Panc1 (cell line): ENCODE measurements around the gene TMEM106A. TPM values are rescaled to one million over a fixed set of nuclear protein-coding genes. Genes with fewer than 3 reads are reported as not detected.
"Not testable (repeated sequence)": the region's sequence is repeated elsewhere in the genome, so short reads cannot be mapped to it uniquely, and the experiment has no call there.

Experiments used
- ATAC-seq: fragments of 200-7000 bp; cut with Tn5 transposase; 2 replicates; pipeline ENCODE4 v1.9.1; 2020; ENCODE audit warnings: mild to moderate bottlenecking, moderate library complexity
- Bru-seq: library from RNA; stranded (reverse); fragments of 400-500 nt; gene quantifications from one replicate; lab custom pipeline; 2021; lab: Mats Ljungman, UMichigan
- BruChase-seq, 2 experiments: library from RNA; stranded (reverse); fragments of 400-500 nt; gene quantifications; one replicate each; lab custom pipeline; 2021; lab: Mats Ljungman, UMichigan
- BruUV-seq: library from RNA; stranded (reverse); fragments of 400-500 nt; replicated peaks from 2 replicates; lab custom pipeline; 2021; lab: Mats Ljungman, UMichigan
- CTCF ChIA-PET: fragments of 300-600 bp; sonication (Branson Sonifier 250); formaldehyde crosslinking; loops from one replicate; lab custom pipeline; 2022; ENCODE audit warnings: antibody characterized with exemption; lab: Charles Lee
- POLR2A ChIA-PET: fragments of 300-600 bp; sonication (Branson Sonifier 250); formaldehyde crosslinking; loops from one replicate; lab custom pipeline; 2022; ENCODE audit warnings: antibody characterized with exemption; lab: Charles Lee
- DNase-seq: peaks from one replicate; pipeline ENCODE4 v3.0.0-alpha.2; 2010; ENCODE audit warnings: low read depth, low spot score
- H3K27ac ChIP-seq: 2 replicates; pipeline ENCODE4 v1.5.1; 2011; ENCODE audit warnings: mild to moderate bottlenecking, low read length, inconsistent platforms
- H3K27me3 ChIP-seq: fragments of 200-500 bp; sonication (Bioruptor generic); 2 replicates; pipeline ENCODE4 v1.6.0; 2014; ENCODE audit warnings: low read length, inconsistent platforms; ENCODE audit not compliant: control insufficient read depth, insufficient read depth
- H3K36me3 ChIP-seq: fragments of 200-500 bp; sonication (Bioruptor generic); 2 replicates; pipeline ENCODE4 v1.5.1; 2014; ENCODE audit warnings: inconsistent platforms, mild to moderate bottlenecking, low read length, moderate library complexity; ENCODE audit not compliant: control insufficient read depth, insufficient read depth
- H3K4me1 ChIP-seq: 2 replicates; pipeline ENCODE4 v1.5.1; 2011; ENCODE audit warnings: inconsistent platforms, mild to moderate bottlenecking, low read length, moderate library complexity; ENCODE audit not compliant: control insufficient read depth, insufficient read depth
- H3K4me3 ChIP-seq, 2 experiments: 2 replicates each; pipeline ENCODE4 v1.5.1; 2011 to 2012; ENCODE audit warnings: low read depth in 2 of 2, low read length in 2 of 2, mild to moderate bottlenecking in 2 of 2, inconsistent platforms in 1 of 2, moderate library complexity in 1 of 2
- H3K9me3 ChIP-seq: fragments of 200-500 bp; sonication (Bioruptor generic); 2 replicates; pipeline ENCODE4 v1.5.1; 2014; ENCODE audit warnings: low read depth, mild to moderate bottlenecking, inconsistent platforms, low read length, moderate library complexity; ENCODE audit not compliant: control insufficient read depth, insufficient read depth
- POLR2AphosphoS5 ChIP-seq: IDR thresholded peaks from 2 replicates; pipeline ENCODE4 v1.6.1; 2012; ENCODE audit warnings: mild to moderate bottlenecking, low read depth, low read length, moderate library complexity
- REST ChIP-seq, 2 experiments: IDR thresholded peaks; 2 replicates each; pipeline ENCODE4 v1.6.1; 2011 to 2012; ENCODE audit warnings: low read depth in 2 of 2, control low read depth in 1 of 2, low read length in 1 of 2, mild to moderate bottlenecking in 1 of 2, moderate library complexity in 1 of 2; ENCODE audit not compliant: insufficient read depth in 1 of 2
- SIN3A ChIP-seq: IDR thresholded peaks from 2 replicates; pipeline ENCODE4 v1.6.1; 2012; ENCODE audit warnings: low read depth, mild to moderate bottlenecking, low read length, moderate library complexity, borderline replicate concordance; ENCODE audit not compliant: insufficient read depth
- in situ Hi-C: cut with HindIII; loops from 2 replicates; pipeline ENCODE4 v1.10.0; 2016; ENCODE audit warnings: low sequenced_read_pairs, low pct_unique_long_range_greater_than_20kb
- intact Hi-C: fragments of 100-400 bp; cut with micrococcal nuclease; formaldehyde crosslinking; loops from one replicate; pipeline ENCODE4 v1.10.0; 2022; ENCODE audit not compliant: unreplicated experiment
- long read RNA-seq: library from polyadenylated mRNA; unstranded; transcript quantifications from one replicate; pipeline ENCODE4 v2.0.0, GENCODE V29; 2021; ENCODE audit not compliant: unreplicated experiment
- polyA plus RNA-seq: library from polyadenylated mRNA; unstranded; fragments of >200 nt; gene quantifications from one replicate; pipeline ENCODE4 v1.2.1, GENCODE V29; 2012; ENCODE audit warnings: missing spikeins; ENCODE audit not compliant: insufficient read length
- total RNA-seq: library from RNA; stranded (reverse); gene quantifications from one replicate; pipeline ENCODE4 v1.2.1, GENCODE V29; 2021; ENCODE audit not compliant: unreplicated experiment

Gene TMEM106A, protein sequence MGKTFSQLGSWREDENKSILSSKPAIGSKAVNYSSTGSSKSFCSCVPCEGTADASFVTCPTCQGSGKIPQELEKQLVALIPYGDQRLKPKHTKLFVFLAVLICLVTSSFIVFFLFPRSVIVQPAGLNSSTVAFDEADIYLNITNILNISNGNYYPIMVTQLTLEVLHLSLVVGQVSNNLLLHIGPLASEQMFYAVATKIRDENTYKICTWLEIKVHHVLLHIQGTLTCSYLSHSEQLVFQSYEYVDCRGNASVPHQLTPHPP
- total RNA-seq (3.5 TPM), Bru-seq, nascent RNA (percentile 58 among the genes with signal in this experiment), BruChase-seq, experiment 1, labeled RNA remaining after a 2-hour chase (percentile 61 among the genes with signal in this experiment), BruChase-seq, experiment 2, labeled RNA remaining after a 6-hour chase (percentile 63 among the genes with signal in this experiment)
- 0.84 TPM for polyA plus RNA-seq
- long read RNA-seq, partial matches to known transcripts: 1 of 2 reads
- long read RNA-seq, other reads (novel, unspliced or antisense): 1 of 2 reads

GRCh38 chr17:43211480-43212402, at the start of gene TMEM106A:
Gene TMEM106A, plus strand, starts transcription at chr17:43211875. Its CDS starts 1,167 bp downstream, at chr17:43213042.
- peaks cover 11% of the 10 kb centered on the region for H3K4me1 ChIP-seq
- intact Hi-C loops: no loop called here
- ChIA-PET POLR2A (interaction anchor here (0.5 to 0.7 kb wide), 2 partner anchors 82 to 104 kb away, joined by 3 to 4 read pairs; no protein-coding TSS in a partner anchor), CTCF (interaction anchor here (0.5 kb wide), 1 partner anchor 40 kb away, joined by 3 read pairs; no protein-coding TSS in a partner anchor)
- H3K36me3 ChIP-seq: no peaks in the 10 kb centered on the region; the same call in 1 of the 2 replicates
- in situ Hi-C loops: no loop called here
- no peaks in the 10 kb centered on the region for H3K9me3 ChIP-seq
- TF ChIP-seq SIN3A: 0 out of 2 replicates have a peak, but pooled peaks have one; percentile 40
- TF ChIP-seq POLR2AphosphoS5: peak; percentile 66; the same call in 1 of the 2 replicates
- TF ChIP-seq REST (IDR thresholded peaks at IDR 0.05; ENCODE audit: insufficient read depth in 1 of 2, low read depth in 2 of 2, low read length in 1 of 2): no peak
- H3K27ac ChIP-seq: peak within 1 kb of the TSS; percentile 90
- BruUV-seq: no TSS peak
- DNase-seq (no peak), ATAC-seq (peak; percentile 96)
- H3K27me3 ChIP-seq: no peaks in the 10 kb centered on the region
- H3K4me3 ChIP-seq: peak within 1 kb of the TSS; percentile 52 to 74

DNA sequence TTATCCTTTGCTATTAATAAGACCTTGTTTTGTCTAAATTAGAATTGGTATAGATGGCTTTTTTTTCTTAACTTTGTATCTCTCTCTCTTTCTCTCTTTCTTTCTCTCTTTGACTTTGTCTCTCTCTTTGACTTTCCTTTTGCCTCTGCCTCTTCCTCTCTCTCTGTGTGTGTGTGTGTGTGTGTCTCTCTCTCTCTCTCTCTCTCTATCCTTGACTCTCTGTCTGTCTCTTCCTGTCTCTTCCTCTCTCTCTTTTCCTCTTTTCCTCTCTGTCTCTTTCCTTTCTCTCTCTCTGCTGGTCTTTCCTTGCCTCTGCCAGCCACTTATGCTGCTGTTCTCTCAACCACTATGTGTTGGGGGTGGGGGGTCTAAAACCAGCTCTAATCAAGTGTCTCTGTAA, 45.7 kb upstream of the TMEM106A start:
- H3K9me3 ChIP-seq, in situ Hi-C loops, DNase-seq, CTCF ChIA-PET, H3K27ac ChIP-seq, intact Hi-C loops, H3K4me1 ChIP-seq, H3K4me3 ChIP-seq, ATAC-seq, H3K36me3 ChIP-seq, POLR2A ChIA-PET, H3K27me3 ChIP-seq, BruUV-seq: not testable (repeated sequence)
